ENCODE data around the gene FRMPD4.

The FRMPD4 gene

DNA sequence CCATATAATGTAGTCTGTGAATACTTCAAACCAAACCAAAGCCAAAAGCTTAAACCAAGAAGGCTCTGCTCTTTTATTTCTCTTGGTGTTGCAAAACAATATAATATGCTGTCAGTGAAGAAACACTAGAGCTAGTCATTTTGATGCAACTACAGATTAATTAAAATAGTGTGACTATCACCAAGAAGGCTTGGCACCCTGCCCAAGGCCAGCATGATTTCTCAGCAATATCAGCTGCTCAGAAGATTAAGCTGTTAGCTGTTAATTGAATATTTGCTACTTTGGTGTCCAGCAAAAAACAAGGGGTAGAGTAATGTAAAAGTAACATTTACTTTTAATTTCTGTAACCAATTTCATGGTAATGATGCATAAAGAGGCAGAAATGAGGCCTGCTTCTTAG lies 548.1 kb downstream of the FRMPD4 start:
- DNase-seq = no peak

DNA sequence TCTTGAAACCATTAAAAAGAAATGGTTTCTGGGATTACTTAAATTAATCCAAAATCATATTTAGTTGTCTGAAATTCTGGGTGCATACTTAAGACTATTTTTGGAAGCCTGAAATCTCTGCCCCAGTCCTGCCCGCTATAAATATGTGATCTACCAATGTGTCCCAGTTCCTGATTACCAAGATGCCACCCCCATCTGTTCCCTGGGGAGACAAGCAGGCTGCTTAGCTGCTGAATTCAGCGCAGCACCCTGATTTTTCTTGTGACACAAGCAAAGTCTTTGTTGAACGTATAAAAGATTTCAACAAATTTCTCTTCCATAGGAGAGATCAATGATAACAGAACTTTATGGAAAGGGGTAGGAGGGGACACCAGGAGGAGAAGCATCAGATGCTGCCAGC lies 552.4 kb downstream of the FRMPD4 start:
- DNase-seq = no peak

DNA sequence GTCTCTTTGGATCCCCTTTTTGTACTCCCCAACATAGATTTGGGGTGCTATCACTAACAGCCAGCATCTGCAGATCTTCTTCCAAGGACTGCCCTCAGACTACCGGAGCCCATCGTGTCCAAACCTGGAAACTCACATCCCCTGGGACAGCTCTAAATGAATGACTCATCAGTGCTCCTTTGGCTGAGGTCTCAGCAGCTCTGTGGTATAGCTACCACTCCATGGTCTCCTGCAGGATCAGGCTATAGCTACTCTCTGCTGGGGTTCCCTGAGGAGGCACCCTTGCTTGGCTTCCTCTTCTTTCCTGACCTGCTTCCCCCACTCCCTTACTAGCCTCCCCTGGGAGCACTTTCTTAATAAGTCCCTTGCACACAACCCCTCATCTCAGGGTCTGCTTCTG lies 555.5 kb downstream of the FRMPD4 start:
- DNase-seq = no peak

DNA sequence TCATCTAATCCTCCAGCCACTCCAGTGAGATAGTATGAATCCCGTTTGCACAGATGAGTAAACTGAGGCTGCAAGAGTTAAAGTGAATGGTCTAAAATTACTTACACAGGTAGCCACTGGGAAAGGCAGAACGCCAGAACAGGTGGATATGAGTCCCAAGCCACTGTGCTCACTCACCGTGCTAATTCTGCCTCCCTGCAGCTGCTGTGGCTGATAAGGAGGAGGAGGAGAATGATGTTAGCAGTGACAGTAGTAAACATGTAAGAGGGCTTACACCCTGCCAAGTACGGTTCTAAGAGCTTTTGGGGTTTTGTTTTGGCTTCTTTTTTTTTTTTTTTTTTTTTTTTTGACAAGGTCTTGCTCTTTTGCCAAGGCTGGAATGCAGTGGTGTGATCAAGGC lies 562.5 kb downstream of the FRMPD4 start:
- no peak for DNase-seq

DNA sequence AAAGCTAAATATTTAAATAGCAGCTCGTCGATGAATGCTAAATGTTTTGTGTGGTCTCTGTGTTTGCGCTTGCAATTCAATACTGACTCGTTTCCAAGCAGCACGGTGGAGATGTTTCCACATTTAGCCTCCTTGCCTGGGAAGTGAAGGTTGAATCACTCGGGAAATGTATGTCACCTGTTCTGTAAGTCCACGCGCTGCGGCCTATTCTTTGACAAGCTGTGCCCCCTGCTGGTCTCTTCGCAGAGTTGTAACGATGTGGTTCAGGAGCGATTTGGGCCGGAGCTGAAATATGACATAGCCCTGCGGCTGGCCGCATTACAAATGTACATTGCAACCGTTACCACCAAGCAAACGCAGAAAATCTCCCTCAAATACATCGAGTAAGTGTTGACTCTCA lies 563.4 kb downstream of the FRMPD4 start:
- no peak for DNase-seq

DNA sequence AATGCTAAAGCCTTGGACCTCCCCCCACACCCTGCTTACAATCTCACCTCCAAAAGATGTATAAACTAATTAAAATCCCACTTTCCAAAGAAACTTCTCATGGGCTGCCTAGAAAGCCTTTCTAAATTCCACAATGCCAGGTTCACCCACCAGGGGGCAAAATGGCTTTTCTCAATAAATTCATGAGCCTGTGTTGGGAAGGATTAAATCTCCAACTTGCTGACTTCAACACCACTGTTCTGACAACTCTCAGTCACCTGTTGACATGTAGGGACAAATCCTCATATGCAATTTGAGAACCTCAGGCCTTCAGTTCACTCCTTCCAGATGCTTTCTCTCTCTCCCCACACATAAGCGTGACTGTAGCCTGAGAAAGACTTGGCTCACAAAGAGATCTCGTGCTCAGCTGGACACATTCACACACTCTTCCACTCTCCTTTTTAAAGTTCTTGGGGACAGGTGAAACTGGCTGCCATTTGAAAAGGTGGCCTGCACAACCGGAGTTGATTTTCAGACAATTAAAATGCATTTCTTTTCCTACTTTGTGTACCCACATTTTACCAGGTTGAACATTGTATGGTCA lies 564.3 kb downstream of the FRMPD4 start:
- DNase-seq = no peak

DNA sequence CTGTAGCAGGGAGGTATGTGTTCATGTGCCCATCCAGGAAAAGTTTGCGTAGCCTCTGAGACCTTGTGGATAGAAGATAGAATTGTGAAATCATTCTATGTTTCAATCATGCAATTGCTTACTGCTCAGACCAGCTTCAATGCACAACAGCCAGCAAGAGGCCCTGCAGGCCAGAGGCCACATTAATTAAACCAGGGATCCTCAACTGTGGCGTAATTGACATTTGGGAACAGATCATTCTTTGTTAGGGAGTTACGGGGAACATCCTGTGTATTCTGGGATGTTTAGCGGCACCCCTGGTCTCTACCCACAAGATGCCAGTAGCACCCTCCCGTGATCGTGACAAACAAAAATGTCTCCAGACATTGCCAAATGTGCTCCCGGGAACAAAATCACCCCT lies 566.4 kb downstream of the FRMPD4 start:
- no peak for DNase-seq

DNA sequence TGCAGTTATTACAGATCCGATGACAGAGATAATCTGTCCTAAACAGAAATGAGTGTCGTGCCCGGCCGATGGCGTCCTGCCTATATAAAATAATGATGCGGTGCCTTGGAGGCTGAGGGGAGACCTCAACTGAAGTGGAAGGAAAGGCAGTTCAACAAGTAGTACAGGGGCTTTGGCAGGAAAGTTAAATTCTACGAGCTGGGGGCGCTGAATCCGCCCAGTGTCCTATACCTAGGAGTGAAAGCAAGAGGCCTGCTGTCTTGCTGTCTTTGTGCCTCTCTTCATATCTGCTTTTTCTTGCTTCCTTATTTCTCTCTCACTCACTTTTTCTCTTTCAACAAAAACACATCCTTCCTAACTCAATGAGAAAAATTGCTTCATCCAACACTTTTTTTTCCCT lies 570.8 kb downstream of the FRMPD4 start:
- DNase-seq = no peak

DNA sequence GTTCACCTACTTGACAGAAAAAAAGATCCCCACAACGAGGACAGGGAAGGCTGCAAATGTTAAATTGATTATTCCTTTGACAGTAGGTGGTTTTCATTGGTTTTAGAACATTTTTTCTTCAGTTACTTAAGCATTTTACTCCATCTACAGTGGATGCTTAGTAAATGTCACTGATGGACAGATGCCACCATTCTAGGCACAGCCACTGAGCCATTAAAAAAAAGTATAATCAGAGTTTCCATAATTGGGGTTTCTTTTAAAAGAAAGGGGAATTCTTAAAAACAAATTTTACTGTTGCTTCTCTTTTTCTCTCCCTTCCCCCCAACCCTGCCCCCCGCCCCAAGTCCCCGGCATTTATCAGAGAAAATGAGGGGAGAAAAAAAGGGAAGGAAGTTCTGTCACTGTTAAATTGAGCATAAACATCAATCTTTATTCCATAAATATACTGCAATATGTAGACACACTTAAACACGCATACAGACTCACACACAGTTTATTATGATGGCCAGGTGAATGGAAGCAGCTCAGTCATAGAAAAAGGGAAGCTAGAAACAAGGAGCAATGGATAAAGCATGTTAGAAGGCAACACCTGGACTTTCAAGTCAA lies 573.3 kb downstream of the FRMPD4 start:
- no peak for DNase-seq

DNA sequence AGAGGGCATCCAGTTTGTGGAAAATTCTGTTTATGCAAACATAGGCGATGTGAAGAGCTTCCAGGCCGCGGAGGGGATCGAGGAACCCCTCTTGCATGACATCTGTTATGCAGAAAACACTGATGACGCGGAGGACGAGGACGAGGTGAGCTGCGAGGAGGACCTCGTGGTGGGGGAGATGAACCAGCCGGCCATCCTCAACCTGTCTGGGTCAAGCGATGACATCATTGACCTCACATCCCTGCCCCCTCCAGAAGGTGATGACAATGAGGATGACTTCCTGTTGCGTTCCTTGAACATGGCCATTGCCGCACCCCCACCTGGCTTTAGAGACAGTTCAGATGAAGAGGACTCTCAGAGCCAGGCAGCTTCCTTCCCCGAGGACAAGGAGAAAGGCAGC lies 578.3 kb downstream of the FRMPD4 start:
- no peak for DNase-seq

DNA sequence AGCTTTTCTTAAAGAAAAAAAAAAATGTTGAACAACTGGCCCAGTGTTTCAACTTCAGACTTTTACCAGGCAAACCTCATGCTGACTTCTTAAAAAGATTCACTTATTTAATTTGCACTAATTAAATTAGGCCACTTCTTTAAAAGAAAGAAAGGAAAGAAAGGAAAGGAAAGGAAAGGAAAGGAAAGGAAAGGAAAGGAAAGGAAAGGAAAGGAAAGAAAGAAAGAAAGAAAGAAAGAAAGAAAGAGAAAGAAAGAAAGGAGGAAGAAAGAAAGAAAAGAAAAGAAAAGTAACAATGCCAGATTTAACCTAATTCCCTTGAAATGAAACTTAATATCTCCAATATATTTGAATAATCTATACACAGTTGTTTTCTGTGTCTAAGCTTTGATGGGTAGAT lies 581.6 kb downstream of the FRMPD4 start:
- no peak for DNase-seq

DNA sequence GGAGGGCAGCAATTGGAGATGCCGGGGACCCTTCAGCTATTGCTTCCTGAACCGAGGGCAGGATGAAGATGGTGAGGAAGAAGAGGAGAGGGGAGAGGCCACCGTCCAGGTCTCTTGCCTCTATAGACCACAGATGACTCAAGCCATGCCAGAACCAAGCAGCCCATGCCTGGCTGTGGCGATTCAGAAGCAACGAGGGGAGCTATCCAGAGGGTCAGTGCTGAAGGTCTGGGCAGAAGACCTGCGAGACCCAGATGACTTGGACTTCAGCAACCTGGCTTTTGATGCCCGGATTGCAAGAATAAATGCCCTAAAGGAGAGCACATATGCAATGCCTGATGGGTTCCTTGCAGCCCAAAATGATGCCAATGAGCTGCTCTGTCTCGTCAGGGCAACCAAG lies 582.8 kb downstream of the FRMPD4 start:
- DNase-seq = no peak

DNA sequence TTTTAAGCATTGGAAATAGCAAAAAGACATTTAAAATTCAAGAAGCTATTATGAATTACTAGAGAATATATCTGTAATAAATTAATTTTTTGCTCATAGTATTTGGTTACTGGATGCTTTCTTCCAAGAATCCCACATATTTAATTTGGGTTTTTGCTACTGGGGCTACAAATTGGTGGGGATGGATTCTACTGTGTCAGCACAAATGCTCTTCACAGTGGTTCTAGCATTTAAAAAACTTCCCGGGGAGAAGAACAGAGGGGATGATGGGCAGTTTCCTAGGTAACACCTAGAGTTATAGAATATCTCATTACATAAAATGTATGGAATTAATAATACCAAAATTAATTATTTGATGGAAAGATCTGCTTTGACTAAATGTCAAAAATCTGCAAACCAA lies 584.0 kb downstream of the FRMPD4 start:
- DNase-seq = no peak

DNA sequence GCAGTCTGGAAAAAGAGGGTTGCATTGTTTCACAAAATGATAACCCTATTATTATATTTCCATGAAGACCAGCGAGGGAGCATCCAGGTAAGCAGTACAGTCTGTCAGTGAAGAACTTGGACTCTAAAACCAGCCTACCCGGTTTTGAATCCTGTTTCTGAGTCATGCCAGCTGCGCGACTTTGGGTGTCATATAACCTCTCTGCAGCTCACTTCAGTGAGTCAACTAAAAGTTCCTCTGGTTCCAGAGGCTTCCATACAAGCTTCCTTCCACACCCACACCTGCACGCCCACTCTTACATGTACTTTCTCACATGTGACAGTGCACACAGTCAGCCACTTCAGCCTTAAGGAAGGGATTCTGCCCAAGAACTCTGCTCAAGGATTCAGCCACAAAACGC lies 603.1 kb downstream of the FRMPD4 start:
- no peak for DNase-seq

DNA sequence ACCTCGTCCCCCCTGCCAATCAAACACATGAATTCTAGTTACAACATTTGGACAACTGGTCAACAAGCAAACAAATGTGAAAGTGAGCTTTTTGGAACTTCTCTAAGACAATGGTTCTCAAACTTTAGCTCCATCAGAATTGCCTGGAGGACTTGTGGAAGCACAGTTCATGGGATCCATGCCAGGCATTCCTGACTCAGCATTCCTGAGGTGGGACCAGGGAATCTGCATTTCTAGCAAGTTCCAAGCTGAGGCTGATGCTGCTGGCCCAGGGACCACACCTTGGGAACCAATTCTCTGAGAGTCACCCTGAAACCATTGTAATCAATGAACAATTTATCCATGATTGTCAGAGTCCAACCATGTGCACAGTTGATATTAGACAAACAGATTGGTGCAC lies 609.2 kb downstream of the FRMPD4 start:
- DNase-seq = no peak

DNA sequence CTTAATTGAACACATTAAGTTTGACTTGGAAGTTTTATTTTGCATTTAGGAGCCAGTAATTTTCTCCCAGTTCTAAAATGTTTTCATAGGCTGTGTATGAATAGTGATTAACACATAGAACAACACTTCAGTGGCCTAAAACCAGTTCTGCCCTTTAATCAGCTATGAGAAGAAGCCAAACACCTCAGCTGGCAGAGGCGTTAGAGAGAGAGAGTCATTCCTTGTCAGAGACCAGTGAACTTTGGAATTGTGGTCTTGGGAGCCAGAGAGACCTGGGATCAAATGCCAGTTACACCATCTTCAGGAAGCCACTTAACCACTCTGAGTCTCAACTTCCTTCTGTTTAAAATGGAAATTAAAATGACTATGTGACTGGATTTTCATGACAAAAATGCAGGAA lies 613.6 kb downstream of the FRMPD4 start:
- DNase-seq = no peak

DNA sequence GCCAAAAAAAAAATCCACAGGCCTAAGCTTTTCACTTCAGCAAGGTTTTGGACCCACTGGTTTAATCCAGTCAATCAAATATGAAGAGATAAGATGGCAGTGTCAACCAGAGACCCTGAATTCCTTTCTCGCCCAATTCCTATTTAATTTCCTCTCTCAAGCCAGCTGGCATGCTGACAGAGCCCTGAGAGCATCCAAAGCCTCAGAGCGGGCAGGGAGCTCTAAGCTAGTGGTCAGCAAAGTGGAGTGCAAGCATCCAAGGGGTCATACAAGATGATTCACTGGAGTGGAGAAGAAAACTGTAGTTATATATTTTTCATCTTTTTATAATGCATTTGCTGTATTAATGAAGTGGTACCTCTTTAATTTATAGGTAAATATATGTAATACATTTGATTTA lies 615.1 kb downstream of the FRMPD4 start:
- DNase-seq = no peak

DNA sequence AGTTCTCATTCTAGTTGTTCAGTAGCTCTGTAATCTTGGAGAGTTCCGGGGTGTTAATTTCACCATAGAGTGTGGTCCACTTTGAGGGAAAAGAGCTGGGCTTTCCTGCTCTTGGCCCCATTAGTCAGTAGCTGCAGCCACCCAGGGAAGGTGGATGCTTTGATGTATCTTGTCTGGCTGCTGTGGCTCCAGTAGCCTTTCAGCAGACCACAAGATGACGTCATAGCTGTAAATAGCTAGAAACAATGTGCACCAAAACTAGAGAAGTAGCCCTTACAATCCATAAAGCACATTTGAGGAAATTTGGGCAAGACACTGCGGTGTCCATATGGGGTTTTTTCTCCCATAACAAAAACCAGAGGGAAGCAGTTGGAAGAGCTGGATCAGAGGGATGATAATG lies 620.0 kb downstream of the FRMPD4 start:
- DNase-seq = no peak

DNA sequence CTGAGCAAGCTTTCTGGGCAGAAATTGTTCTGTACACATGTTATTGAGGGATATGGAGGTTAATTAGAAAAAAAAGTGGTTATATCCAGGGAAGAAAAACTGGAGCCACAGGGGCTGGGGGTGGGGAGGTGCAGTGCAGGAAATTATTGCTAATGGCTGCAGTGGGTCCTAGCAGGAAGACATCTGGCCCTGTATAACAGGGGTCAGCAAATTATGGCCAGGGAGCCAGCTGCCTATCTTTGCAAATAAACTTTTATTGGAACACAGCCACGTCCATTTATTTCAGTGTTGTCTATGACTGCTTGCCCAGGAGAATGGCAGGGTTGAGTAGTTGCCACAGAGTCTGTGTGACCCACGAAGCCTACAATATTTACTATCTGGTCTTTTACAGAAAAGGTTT lies 629.6 kb downstream of the FRMPD4 start:
- no peak for DNase-seq

DNA sequence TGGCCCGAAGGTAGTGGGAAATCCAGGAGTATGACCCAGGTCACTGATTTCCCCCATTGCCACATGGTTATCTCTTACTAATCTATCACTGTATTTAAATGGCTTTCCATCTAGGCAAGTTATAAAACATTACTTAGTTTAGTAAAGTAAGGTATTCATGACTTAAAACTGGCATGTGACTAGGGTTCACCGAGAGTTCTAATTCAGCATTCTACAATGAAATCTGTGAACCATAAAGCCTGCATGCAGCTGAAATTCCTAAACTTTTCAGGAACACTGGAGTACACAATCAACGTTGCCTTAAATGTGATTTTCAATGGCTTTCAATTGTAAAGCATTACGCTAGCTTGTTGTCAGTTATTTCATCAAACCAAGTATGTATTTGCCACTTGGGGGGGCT lies 630.2 kb downstream of the FRMPD4 start:
- no peak for DNase-seq

DNA sequence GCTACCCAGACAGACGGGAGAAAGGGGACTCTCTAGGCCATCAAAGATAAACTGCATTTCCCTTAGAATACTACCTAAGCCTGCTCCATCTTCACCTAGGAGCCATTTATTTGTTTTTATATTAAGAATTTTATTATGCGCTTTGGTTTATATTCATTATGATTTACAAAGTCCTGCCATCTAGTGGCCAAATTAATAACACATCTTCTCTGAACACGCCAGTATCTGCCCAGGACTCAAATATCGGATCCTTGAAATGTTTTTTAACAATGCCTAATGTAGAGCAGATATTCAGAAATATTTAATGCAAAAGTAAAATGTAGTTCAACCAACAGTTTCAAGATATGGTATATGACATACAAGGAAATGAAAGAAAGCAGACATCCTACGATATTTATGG lies 632.2 kb downstream of the FRMPD4 start:
- DNase-seq = no peak

DNA sequence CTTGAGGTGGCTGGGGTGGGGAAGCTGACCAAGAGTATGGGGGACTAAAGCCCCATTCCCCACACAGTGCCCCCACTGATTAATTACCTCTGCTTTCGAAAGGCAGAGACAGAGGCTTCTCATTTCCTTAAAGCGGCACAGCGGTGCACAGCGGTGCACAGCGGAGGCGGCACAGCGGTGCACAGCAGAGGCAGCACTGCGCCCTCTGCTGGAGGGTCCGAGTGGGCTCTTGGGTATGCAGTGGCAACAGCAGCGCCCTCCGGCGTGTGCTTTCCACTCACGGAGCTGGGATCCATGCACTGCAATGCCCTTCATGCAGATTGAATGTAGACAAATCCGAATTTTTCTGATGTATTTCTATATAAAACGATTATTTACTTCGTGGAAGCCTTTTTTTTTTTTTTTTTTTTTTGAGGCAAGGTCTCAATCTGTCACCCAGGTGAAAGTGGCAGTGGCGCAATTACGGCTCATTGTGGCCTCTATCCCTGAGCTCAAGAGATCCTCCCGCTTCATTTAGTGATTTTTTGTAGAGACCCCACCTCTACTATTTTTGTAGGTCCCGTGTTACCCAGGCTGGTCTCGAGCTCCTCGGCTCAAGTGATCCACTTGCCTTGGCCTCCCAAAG lies 633.3 kb downstream of the FRMPD4 start:
- peak; percentile 53 for DNase-seq

Data from activated gamma-delta T cell treated with Interleukin-2 at 50 U/mL for 16 hours (primary cell).